DND-41 (cell line): ENCODE measurements around the gene RBM23.
A peak's percentile ranks its signal among the peaks of the same experiment; 100 is the strongest.

Source experiments
- EZH2 ChIP-seq: IDR thresholded peaks from 3 replicates; pipeline ENCODE4 v1.6.1; 2012; ENCODE audit warnings: borderline replicate concordance, low read depth, mild to moderate bottlenecking, moderate library complexity, low read length, inconsistent platforms; ENCODE audit not compliant: severe bottlenecking
- TF ChIP-seq, protein P1 (sequence below): IDR thresholded peaks from 2 replicates; pipeline ENCODE4 v1.5.1; 2012; ENCODE audit warnings: borderline replicate concordance, low read length, moderate library complexity, mild to moderate bottlenecking; ENCODE audit not compliant: poor library complexity, severe bottlenecking; ENCODE audit errors: extremely low read depth

DNA sequence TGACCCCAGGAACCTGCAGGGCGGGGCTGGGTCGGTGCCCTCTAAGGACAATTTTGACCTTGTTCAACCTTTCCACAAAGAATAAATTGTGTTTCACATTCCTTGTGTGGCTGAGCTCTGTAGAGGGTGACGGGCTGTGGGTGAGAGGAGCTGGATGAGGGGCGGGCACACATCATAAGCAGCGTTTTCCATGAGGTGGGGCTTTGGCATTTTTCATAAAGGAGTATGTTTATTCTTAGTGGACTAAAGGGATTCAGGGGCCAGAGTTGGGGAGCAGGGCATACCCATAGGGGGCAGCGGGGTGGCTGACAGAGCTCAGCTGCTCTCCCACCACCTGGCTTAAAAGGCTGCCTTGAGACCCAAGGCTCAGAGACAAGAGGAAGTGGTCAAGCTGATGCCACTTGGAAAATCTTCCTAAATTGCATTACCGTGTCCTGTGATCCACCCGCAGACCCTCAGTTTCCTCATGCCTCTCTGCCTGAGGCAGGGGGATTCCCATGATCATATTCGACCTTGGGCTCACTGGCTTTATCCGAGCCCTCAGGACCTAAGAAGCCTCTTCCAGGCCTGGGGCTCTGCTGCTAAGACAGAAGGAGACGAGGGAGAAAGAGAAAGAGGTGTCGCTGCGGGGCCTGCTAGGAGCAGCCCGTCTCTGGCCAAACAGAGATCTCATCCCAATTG is 71.1 kb downstream of the RBM23 start:
- TF ChIP-seq, protein P1, sequence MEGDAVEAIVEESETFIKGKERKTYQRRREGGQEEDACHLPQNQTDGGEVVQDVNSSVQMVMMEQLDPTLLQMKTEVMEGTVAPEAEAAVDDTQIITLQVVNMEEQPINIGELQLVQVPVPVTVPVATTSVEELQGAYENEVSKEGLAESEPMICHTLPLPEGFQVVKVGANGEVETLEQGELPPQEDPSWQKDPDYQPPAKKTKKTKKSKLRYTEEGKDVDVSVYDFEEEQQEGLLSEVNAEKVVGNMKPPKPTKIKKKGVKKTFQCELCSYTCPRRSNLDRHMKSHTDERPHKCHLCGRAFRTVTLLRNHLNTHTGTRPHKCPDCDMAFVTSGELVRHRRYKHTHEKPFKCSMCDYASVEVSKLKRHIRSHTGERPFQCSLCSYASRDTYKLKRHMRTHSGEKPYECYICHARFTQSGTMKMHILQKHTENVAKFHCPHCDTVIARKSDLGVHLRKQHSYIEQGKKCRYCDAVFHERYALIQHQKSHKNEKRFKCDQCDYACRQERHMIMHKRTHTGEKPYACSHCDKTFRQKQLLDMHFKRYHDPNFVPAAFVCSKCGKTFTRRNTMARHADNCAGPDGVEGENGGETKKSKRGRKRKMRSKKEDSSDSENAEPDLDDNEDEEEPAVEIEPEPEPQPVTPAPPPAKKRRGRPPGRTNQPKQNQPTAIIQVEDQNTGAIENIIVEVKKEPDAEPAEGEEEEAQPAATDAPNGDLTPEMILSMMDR: peak; percentile 17
- no peak for TF ChIP-seq EZH2
